HCT116 (cell line): Measurements from ENCODE around the gene HDHD3.

Source experiments
- REST ChIP-seq: IDR thresholded peaks from 2 replicates; pipeline ENCODE4 v1.6.1; 2012; ENCODE audit warnings: low read depth
- TF ChIP-seq, protein P1 (sequence below), 3 experiments: fragments of 200-600 bp in 1 of 3; sonication (generic) in 1 of 3; IDR thresholded peaks in 2 of 3; conservative IDR thresholded peaks in 1 of 3; 2 replicates each; pipeline ENCODE4 v1.5.1; 2012 to 2017; ENCODE audit warnings: low read depth in 2 of 3, low read length in 2 of 3, antibody characterized with exemption in 1 of 3, borderline replicate concordance in 1 of 3, control low read depth in 1 of 3, mild to moderate bottlenecking in 1 of 3, mixed read lengths in 1 of 3, mixed run types in 1 of 3, moderate library complexity in 1 of 3; ENCODE audit not compliant: insufficient read depth in 1 of 3

DNA sequence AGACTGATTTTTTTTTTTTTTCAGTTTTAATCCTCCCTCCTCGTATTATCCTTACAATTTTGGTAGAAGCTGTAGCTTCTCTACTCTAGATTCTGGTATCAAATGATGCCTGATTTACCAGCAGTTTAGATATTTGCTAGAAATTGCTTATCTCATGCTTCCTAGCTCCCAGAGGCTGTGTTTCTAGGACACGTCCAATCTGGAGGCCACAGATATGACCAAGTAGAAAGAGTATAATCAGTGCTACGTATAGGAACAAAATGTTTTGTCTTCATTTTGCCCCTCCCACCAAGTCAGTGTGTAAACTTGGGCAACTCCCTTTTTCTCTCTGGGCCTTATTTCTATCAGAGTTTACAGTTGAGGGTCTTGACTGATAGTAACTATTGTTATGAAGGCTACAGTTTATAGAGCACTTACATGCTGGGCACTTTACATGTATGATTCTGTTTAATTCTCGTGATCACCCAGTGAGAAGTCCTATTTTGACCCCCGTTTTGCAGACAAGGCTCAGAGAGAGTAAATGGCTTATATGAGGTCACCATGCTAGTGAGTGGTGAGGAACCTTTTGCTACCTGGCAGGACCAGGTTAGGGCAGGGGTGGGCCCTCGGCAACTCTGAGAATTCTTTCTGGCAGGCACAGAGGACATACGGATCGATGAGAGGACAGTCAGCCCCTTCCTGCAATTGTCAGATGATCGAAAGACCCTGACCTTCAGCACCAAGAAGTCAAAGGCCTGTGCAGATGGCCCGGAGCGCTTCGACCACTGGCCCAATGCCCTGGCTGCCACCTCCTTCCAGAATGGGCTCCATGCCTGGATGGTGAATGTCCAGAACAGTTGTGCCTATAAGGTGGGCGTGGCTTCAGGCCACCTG is 7.6 kb downstream of the HDHD3 start:
- TF ChIP-seq, protein P1, sequence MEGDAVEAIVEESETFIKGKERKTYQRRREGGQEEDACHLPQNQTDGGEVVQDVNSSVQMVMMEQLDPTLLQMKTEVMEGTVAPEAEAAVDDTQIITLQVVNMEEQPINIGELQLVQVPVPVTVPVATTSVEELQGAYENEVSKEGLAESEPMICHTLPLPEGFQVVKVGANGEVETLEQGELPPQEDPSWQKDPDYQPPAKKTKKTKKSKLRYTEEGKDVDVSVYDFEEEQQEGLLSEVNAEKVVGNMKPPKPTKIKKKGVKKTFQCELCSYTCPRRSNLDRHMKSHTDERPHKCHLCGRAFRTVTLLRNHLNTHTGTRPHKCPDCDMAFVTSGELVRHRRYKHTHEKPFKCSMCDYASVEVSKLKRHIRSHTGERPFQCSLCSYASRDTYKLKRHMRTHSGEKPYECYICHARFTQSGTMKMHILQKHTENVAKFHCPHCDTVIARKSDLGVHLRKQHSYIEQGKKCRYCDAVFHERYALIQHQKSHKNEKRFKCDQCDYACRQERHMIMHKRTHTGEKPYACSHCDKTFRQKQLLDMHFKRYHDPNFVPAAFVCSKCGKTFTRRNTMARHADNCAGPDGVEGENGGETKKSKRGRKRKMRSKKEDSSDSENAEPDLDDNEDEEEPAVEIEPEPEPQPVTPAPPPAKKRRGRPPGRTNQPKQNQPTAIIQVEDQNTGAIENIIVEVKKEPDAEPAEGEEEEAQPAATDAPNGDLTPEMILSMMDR (IDR thresholded peaks at IDR 0.05 in 2 of 3, conservative IDR thresholded peaks at IDR 0.05 in 1 of 3; ENCODE audit: borderline replicate concordance in 1 of 3, insufficient read depth in 1 of 3, low read depth in 2 of 3, low read length in 2 of 3) = no peak
- no peak for TF ChIP-seq REST
